Activated CD4-positive, CD25-positive, alpha-beta regulatory T cell treated with anti-CD3 and anti-CD28 coated beads, Interleukin-2, amount 50 U/mL, for 16 hours (primary cell): ENCODE results near the gene NARF.
"Not testable (repeated sequence)": the region's sequence is repeated elsewhere in the genome, so short reads cannot be mapped to it uniquely, and the experiment has no call there.

ENCODE experiments used
- DNase-seq: peaks from one replicate; pipeline ENCODE4 v3.0.0-alpha.2; 2020; ENCODE audit warnings: low read depth, low spot score

NARF gene

GRCh38 chr17:82458179-82458884, at the start of gene NARF:
NARF (plus strand) TSS chr17:82458741; CDS start chr17:82458804, 63 bp downstream.
- peak; percentile 93 for DNase-seq

- no peak for DNase-seq
Measured at GRCh38 chr17:82408938-82409318, 49.6 kb upstream of the NARF start.

- no peak for DNase-seq
Measured at GRCh38 chr17:82410014-82410716, 48.4 kb upstream of the NARF start.

- DNase-seq: no peak
Measured at GRCh38 chr17:82411396-82412053, 47.0 kb upstream of the NARF start.

GRCh38 chr17:82412081-82412480, 46.5 kb upstream of the NARF start:
- DNase-seq: not testable (repeated sequence)

GRCh38 chr17:82412535-82413520, 45.7 kb upstream of the NARF start:
- DNase-seq: no peak

- DNase-seq: peak; percentile 44
Measured at GRCh38 chr17:82414548-82415281, 43.8 kb upstream of the NARF start.

- DNase-seq: no peak
Measured at GRCh38 chr17:82415336-82415735, 43.2 kb upstream of the NARF start.

- DNase-seq: no peak
Measured at GRCh38 chr17:82415786-82416185, 42.8 kb upstream of the NARF start.

- no peak for DNase-seq
Measured at GRCh38 chr17:82416264-82416663, 42.3 kb upstream of the NARF start.

- no peak for DNase-seq
Measured at GRCh38 chr17:82416771-82417170, 41.8 kb upstream of the NARF start.

- DNase-seq: peak; percentile 66
Measured at GRCh38 chr17:82418001-82418986, 40.2 kb upstream of the NARF start, which contains the start of the genes HEXD and OGFOD3. HEXD (plus strand) TSS chr17:82418347; CDS start chr17:82419800, 1,453 bp downstream. OGFOD3 (minus strand) TSS chr17:82418586; CDS start chr17:82418485, 101 bp downstream.

GRCh38 chr17:82419540-82419939, 39.0 kb upstream of the NARF start:
- no peak for DNase-seq

- no peak for DNase-seq
Measured at GRCh38 chr17:82424001-82424862, 34.3 kb upstream of the NARF start.

- no peak for DNase-seq
Measured at GRCh38 chr17:82424863-82425159, 33.7 kb upstream of the NARF start.

GRCh38 chr17:82428546-82428945, 30.0 kb upstream of the NARF start:
- DNase-seq: no peak

GRCh38 chr17:82429824-82430223, 28.7 kb upstream of the NARF start:
- no peak for DNase-seq

GRCh38 chr17:82432017-82432416, 26.5 kb upstream of the NARF start:
- DNase-seq: no peak
